ENCODE results near the gene FCHSD2. TPM values are rescaled to one million over a fixed set of nuclear protein-coding genes. Genes with fewer than 3 reads are reported as not detected.

FCHSD2 gene
- total and polyA plus RNA-seq, 2 of the 13 experiments (the other 11 are each of a cell fraction or from before 2014, with no cell fraction given): 20.5 to 24.8 TPM

DNA sequence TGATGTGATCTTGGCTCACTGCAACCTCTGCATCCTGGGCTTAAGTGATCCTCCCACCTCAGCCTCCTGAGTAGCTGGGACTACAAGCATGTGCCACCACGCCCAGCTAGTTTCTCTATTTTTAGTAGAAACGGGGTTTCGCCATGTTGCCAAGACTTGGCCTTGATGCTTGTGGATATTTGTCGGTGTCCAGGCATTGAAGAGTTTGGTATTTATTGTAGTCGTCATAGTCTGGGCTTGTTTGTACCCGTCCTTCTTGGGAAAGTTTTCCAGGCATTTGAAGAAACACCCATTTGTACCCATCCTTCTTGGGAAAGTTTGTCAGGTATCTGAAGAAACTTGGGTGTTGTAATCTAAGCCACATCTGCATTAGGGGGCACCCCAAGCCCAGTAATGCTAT lies 28.7 kb downstream of the FCHSD2 start:
- 0 out of 2 replicates have a peak, but pooled peaks cover 7% of the 10 kb centered on the region for H3K9me3 ChIP-seq (ENCODE audit: low read length)
- POLR2A ChIA-PET: interaction anchor here (0.7 kb wide), 1 partner anchor 1757 kb away, joined by 3 read pairs; no protein-coding TSS in a partner anchor
- WGBS (ENCODE audit: low lambda C conversion rate): 98% methylated on average over 6 of the region's 6 CpGs

More for the DNA sequence above, 28.7 kb downstream of the FCHSD2 start:
- DNase-seq (ENCODE audit: low spot score): no peak
- no peak overlapping the region for H3K4me2 ChIP-seq (ENCODE audit: low read depth, low read length)
- no peak for ATAC-seq
- no peaks in the 10 kb centered on the region for H3K4me1 ChIP-seq (ENCODE audit: insufficient read depth, low read length)
- no peaks in the 10 kb centered on the region for H3K27me3 ChIP-seq (ENCODE audit: control insufficient read depth in 1 of 2, insufficient read depth in 2 of 2, low read length in 2 of 2)
- H3K9ac ChIP-seq (ENCODE audit: insufficient read depth, low read depth, low read length): no peak overlapping the region
- no peak overlapping the region for H3K27ac ChIP-seq (ENCODE audit: extremely low read length, insufficient read depth, low read length)
- no peak overlapping the region for H3K4me3 ChIP-seq (replicated peaks in 1 of 3; ENCODE audit: insufficient read depth in 1 of 3, low read depth in 2 of 3, low read length in 3 of 3)
- in situ Hi-C loops (cut with HindIII; ENCODE audit: extremely low pct_ligation_motif_present, low pct_unique_long_range_greater_than_20kb) (no loop called here), intact Hi-C loops (cut with micrococcal nuclease; ENCODE audit: unreplicated experiment) (no loop called here)
- CTCF ChIA-PET (ENCODE audit: low intra/inter-chr PET ratio, low total read pairs): no interaction called here
- no peak overlapping the region for H2AFZ ChIP-seq (ENCODE audit: low read length)
- TF ChIP-seq CREM (IDR thresholded peaks at IDR 0.05) (no peak), CREM (CRISPR knock-in tag; IDR thresholded peaks at IDR 0.05) (no peak), KMT2B (CRISPR knock-in tag; IDR thresholded peaks at IDR 0.05) (no peak), ZNF230 (CRISPR knock-in tag; IDR thresholded peaks at IDR 0.05) (no peak), CEBPG (CRISPR knock-in tag; IDR thresholded peaks at IDR 0.05) (no peak), RBFOX2 (IDR thresholded peaks at IDR 0.05; ENCODE audit: low read depth, low read length) (no peak), MAF1 (CRISPR knock-in tag; IDR thresholded peaks at IDR 0.05; ENCODE audit: borderline replicate concordance) (no peak)
- TF ChIP-seq, protein P1, sequence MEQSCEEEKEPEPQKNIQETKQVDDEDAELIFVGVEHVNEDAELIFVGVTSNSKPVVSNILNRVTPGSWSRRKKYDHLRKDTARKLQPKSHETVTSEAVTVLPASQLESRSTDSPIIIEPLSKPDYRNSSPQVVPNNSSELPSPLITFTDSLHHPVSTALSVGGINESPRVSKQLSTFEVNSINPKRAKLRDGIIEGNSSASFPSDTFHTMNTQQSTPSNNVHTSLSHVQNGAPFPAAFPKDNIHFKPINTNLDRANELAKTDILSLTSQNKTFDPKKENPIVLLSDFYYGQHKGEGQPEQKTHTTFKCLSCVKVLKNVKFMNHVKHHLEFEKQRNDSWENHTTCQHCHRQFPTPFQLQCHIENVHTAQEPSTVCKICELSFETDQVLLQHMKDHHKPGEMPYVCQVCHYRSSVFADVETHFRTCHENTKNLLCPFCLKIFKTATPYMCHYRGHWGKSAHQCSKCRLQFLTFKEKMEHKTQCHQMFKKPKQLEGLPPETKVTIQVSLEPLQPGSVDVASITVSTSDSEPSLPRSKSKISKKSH (CRISPR knock-in tag; IDR thresholded peaks at IDR 0.05; ENCODE audit: borderline replicate concordance): no peak
- TF ChIP-seq, protein P2, sequence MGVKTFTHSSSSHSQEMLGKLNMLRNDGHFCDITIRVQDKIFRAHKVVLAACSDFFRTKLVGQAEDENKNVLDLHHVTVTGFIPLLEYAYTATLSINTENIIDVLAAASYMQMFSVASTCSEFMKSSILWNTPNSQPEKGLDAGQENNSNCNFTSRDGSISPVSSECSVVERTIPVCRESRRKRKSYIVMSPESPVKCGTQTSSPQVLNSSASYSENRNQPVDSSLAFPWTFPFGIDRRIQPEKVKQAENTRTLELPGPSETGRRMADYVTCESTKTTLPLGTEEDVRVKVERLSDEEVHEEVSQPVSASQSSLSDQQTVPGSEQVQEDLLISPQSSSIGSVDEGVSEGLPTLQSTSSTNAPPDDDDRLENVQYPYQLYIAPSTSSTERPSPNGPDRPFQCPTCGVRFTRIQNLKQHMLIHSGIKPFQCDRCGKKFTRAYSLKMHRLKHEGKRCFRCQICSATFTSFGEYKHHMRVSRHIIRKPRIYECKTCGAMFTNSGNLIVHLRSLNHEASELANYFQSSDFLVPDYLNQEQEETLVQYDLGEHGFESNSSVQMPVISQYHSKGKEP (CRISPR knock-in tag; IDR thresholded peaks at IDR 0.05): no peak
- TF ChIP-seq, protein P3, sequence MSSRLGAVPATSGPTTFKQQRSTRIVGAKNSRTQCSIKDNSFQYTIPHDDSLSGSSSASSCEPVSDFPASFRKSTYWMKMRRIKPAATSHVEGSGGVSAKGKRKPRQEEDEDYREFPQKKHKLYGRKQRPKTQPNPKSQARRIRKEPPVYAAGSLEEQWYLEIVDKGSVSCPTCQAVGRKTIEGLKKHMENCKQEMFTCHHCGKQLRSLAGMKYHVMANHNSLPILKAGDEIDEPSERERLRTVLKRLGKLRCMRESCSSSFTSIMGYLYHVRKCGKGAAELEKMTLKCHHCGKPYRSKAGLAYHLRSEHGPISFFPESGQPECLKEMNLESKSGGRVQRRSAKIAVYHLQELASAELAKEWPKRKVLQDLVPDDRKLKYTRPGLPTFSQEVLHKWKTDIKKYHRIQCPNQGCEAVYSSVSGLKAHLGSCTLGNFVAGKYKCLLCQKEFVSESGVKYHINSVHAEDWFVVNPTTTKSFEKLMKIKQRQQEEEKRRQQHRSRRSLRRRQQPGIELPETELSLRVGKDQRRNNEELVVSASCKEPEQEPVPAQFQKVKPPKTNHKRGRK (CRISPR knock-in tag; IDR thresholded peaks at IDR 0.05): no peak
- TF ChIP-seq, protein P4, sequence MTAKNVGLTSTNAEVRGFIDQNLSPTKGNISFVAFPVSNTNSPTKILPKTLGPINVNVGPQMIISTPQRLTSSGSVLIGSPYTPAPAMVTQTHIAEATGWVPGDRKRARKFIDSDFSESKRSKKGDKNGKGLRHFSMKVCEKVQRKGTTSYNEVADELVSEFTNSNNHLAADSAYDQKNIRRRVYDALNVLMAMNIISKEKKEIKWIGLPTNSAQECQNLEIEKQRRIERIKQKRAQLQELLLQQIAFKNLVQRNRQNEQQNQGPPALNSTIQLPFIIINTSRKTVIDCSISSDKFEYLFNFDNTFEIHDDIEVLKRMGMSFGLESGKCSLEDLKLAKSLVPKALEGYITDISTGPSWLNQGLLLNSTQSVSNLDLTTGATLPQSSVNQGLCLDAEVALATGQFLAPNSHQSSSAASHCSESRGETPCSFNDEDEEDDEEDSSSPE (CRISPR knock-in tag; IDR thresholded peaks at IDR 0.05): no peak
- no TSS peak for BruUV-seq (replicated peaks)
- FAIRE-seq: no peak
- H4K20me1 ChIP-seq (ENCODE audit: insufficient read depth, low read length): peaks cover 5% of the 10 kb centered on the region; the same call in 1 of the 2 replicates
- H3K79me2 ChIP-seq (ENCODE audit: insufficient read depth, low read length): peaks cover 28% of the 10 kb centered on the region
- peaks cover 7 to 41% of the 10 kb centered on the region in 2 experiments; a peak in 4 of 5 replicates for H3K36me3 ChIP-seq (replicated peaks in 1 of 2; ENCODE audit: control insufficient read depth in 1 of 2, insufficient read depth in 2 of 2, low read length in 2 of 2)
